ENCODE data around the gene PIRT.

DNA sequence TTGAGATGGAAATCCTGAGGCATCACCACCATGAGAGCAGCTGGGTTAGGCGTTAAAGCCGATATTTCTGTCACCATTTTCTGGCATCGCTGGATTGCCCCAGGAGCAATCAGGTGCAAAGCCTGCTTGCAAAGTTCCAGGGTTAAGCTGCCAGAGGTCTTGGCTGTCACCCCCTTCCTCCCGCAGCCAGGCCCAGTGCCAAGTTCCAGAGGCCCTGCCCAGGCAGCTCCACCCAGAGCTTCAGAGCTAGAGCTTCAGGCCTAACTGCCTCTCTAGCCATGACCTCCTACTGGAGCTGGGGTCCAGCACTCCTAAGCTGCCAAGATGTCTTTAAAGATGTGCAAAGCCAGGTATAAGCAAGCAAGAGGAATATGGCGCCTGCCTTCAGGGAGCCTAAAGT is 25.2 kb downstream of the PIRT start:
- no peak for TF ChIP-seq POLR2AphosphoS5 (IDR thresholded peaks at IDR 0.05; ENCODE audit: insufficient read depth in 1 of 2, low read depth in 1 of 2)
- TF ChIP-seq, protein P1, sequence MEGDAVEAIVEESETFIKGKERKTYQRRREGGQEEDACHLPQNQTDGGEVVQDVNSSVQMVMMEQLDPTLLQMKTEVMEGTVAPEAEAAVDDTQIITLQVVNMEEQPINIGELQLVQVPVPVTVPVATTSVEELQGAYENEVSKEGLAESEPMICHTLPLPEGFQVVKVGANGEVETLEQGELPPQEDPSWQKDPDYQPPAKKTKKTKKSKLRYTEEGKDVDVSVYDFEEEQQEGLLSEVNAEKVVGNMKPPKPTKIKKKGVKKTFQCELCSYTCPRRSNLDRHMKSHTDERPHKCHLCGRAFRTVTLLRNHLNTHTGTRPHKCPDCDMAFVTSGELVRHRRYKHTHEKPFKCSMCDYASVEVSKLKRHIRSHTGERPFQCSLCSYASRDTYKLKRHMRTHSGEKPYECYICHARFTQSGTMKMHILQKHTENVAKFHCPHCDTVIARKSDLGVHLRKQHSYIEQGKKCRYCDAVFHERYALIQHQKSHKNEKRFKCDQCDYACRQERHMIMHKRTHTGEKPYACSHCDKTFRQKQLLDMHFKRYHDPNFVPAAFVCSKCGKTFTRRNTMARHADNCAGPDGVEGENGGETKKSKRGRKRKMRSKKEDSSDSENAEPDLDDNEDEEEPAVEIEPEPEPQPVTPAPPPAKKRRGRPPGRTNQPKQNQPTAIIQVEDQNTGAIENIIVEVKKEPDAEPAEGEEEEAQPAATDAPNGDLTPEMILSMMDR (IDR thresholded peaks at IDR 0.05): no peak
- TF ChIP-seq POLR2A (IDR thresholded peaks at IDR 0.05): no peak

Measured in vagina (tissue), 2 donors.